ENCODE data around the gene KLHL29. TPM values are rescaled to one million over a fixed set of nuclear protein-coding genes. Genes with fewer than 3 reads are reported as not detected.

Gene KLHL29
- total and polyA plus RNA-seq, 2 experiments from 2014 or later: 3.8 to 9.9 TPM

DNA sequence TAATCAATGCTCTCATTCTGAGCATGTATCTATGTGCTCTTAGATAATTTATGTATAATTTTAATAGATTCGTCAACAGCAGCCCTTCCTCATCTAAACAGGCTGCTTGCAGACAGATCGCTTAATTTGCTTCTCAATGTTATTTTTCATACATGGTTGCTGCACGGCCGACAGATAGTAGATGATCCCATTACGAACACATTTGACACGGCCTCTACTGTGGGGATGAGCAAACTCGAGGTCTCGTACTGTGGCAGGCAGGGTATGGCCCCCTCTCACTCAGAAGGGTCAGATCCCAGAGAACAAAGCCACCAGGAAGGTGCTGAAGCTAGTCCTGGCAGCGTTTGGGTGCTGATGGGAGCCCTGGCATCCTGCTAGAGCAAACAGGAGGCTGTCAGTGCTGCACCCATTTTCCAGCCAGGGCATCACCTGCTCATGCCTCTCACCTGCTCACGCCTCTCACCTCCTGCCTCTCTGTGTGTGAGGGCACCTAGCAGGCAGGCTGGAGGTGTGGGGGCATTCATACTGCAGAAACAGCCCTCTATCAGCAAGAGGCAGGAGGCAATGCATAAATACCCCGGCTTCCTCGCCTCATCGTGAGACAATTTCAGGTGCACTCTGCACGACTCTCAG lies 80.0 kb downstream of the KLHL29 start:
- no peaks in the 10 kb centered on the region for H3K36me3 ChIP-seq (replicated peaks; ENCODE audit: insufficient read depth, low read depth)
- no peaks in the 10 kb centered on the region for H3K9me2 ChIP-seq (replicated peaks; ENCODE audit: insufficient read depth)
- no peaks in the 10 kb centered on the region for H4K20me1 ChIP-seq (ENCODE audit: insufficient read depth, poor library complexity, severe bottlenecking)
- DNase-seq (ENCODE audit: low spot score): no peak
- H2AFZ ChIP-seq: no peak overlapping the region
- TF ChIP-seq, protein P1, sequence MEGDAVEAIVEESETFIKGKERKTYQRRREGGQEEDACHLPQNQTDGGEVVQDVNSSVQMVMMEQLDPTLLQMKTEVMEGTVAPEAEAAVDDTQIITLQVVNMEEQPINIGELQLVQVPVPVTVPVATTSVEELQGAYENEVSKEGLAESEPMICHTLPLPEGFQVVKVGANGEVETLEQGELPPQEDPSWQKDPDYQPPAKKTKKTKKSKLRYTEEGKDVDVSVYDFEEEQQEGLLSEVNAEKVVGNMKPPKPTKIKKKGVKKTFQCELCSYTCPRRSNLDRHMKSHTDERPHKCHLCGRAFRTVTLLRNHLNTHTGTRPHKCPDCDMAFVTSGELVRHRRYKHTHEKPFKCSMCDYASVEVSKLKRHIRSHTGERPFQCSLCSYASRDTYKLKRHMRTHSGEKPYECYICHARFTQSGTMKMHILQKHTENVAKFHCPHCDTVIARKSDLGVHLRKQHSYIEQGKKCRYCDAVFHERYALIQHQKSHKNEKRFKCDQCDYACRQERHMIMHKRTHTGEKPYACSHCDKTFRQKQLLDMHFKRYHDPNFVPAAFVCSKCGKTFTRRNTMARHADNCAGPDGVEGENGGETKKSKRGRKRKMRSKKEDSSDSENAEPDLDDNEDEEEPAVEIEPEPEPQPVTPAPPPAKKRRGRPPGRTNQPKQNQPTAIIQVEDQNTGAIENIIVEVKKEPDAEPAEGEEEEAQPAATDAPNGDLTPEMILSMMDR (IDR thresholded peaks at IDR 0.05; ENCODE audit: poor library complexity): no peak
- TF ChIP-seq EZH2 (IDR thresholded peaks at IDR 0.05; ENCODE audit: borderline replicate concordance) (no peak), EZH2phosphoT487 (IDR thresholded peaks at IDR 0.05; ENCODE audit: low read depth, severe bottlenecking, unreplicated experiment) (no peak)
- H3K27ac ChIP-seq: no peak overlapping the region
- no peak overlapping the region for H3K4me3 ChIP-seq
- 92% methylated on average over 14 of the region's 14 CpGs for WGBS (ENCODE audit: low lambda C conversion rate, missing lambda C conversion rate)
- no peak overlapping the region for H3K4me2 ChIP-seq
- H3K9me3 ChIP-seq (ENCODE audit: low read depth): no peaks in the 10 kb centered on the region
- H3K4me1 ChIP-seq (ENCODE audit: insufficient read depth): no peaks in the 10 kb centered on the region
- no peaks in the 10 kb centered on the region for H3K27me3 ChIP-seq
- H3K79me2 ChIP-seq: no peaks in the 10 kb centered on the region

DNA sequence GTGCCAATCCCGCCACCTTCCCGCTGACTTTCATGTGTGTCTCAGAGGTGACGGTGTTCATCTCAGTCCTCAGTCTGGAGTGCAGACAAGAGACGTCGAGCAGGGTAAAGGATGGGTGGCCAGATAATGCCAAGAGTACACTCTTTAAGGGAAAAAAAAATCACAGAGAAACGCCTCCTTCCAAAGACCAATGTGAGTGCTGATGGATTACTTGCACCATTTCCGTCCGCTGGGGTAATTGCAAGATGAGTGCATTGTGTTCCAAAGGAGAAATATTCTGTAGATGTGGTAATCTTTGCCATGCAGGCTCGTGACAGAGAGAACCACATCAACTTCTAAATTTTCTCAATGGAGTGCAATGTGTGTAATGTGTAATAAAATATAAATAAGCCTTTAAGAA lies 81.0 kb downstream of the KLHL29 start:
- Histone ChIP-seq H3K4me3 (no peak overlapping the region), H3K9me3 (ENCODE audit: low read depth) (no peaks in the 10 kb centered on the region), H3K9me2 (replicated peaks; ENCODE audit: insufficient read depth) (no peaks in the 10 kb centered on the region), H3K79me2 (no peaks in the 10 kb centered on the region), H4K20me1 (ENCODE audit: insufficient read depth, poor library complexity, severe bottlenecking) (no peaks in the 10 kb centered on the region), H3K4me1 (ENCODE audit: insufficient read depth) (no peaks in the 10 kb centered on the region), H3K27me3 (no peaks in the 10 kb centered on the region), H3K4me2 (no peak overlapping the region), H3K27ac (no peak overlapping the region), H3K36me3 (replicated peaks; ENCODE audit: insufficient read depth, low read depth) (no peaks in the 10 kb centered on the region), H2AFZ (no peak overlapping the region)
- 78% methylated on average over 9 of the region's 9 CpGs for WGBS (ENCODE audit: low lambda C conversion rate, missing lambda C conversion rate)
- DNase-seq (ENCODE audit: low spot score): no peak
- TF ChIP-seq EZH2phosphoT487 (IDR thresholded peaks at IDR 0.05; ENCODE audit: low read depth, severe bottlenecking, unreplicated experiment) (no peak), EZH2 (IDR thresholded peaks at IDR 0.05; ENCODE audit: borderline replicate concordance) (no peak)
- TF ChIP-seq, protein P1 (IDR thresholded peaks at IDR 0.05; ENCODE audit: poor library complexity): no peak

DNA sequence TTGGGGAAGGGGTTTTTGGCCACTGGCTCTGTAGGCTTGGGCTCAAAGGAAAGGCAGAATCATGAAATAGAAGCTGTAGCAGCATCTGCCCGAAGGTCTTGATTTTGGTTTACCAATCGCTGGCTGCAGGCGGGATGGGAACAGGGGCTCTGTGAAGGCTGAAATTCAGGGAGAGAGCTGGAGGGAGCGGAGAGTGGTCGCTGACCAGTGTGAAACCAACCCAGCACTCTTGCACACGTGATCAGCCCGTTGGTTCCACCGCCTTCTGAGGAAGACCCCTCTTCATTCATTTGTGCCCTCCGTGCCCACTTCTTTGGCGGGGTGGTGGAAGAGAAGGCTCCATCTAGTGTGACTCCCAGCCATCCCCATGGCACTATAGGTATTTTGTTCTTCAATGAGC lies 82.6 kb downstream of the KLHL29 start:
- Histone ChIP-seq H3K4me1 (ENCODE audit: insufficient read depth) (no peaks in the 10 kb centered on the region), H3K79me2 (no peaks in the 10 kb centered on the region), H3K4me2 (no peak overlapping the region), H3K27ac (no peak overlapping the region), H3K9me3 (ENCODE audit: low read depth) (no peaks in the 10 kb centered on the region), H3K36me3 (replicated peaks; ENCODE audit: insufficient read depth, low read depth) (no peaks in the 10 kb centered on the region), H3K4me3 (no peak overlapping the region), H4K20me1 (ENCODE audit: insufficient read depth, poor library complexity, severe bottlenecking) (no peaks in the 10 kb centered on the region), H2AFZ (no peak overlapping the region), H3K9me2 (replicated peaks; ENCODE audit: insufficient read depth) (no peaks in the 10 kb centered on the region), H3K27me3 (no peaks in the 10 kb centered on the region)
- WGBS (ENCODE audit: low lambda C conversion rate, missing lambda C conversion rate): 97% methylated on average over 10 of the region's 10 CpGs
- TF ChIP-seq, protein P1 (IDR thresholded peaks at IDR 0.05; ENCODE audit: poor library complexity): no peak
- TF ChIP-seq EZH2phosphoT487 (IDR thresholded peaks at IDR 0.05; ENCODE audit: low read depth, severe bottlenecking, unreplicated experiment) (no peak), EZH2 (IDR thresholded peaks at IDR 0.05; ENCODE audit: borderline replicate concordance) (no peak)
- DNase-seq (ENCODE audit: low spot score): no peak

Measured in hepatocyte (in vitro differentiated cells).